GM21526 (cell line): ENCODE data around the gene HDHD5.
"Not testable (repeated sequence)": the region's sequence is repeated elsewhere in the genome, so short reads cannot be mapped to it uniquely, and the experiment has no call there.

Source experiments
- ATAC-seq: cut with Tn5 transposase; IDR thresholded peaks from one replicate; pipeline ENCODE4 v1.9.1; 2021; ENCODE audit warnings: moderate library complexity; ENCODE audit not compliant: unreplicated experiment, low FRiP score

The HDHD5 gene

GRCh38 chr22:17157714-17158113 is 1.4 kb downstream of the HDHD5 start:
- ATAC-seq = no peak

DNA sequence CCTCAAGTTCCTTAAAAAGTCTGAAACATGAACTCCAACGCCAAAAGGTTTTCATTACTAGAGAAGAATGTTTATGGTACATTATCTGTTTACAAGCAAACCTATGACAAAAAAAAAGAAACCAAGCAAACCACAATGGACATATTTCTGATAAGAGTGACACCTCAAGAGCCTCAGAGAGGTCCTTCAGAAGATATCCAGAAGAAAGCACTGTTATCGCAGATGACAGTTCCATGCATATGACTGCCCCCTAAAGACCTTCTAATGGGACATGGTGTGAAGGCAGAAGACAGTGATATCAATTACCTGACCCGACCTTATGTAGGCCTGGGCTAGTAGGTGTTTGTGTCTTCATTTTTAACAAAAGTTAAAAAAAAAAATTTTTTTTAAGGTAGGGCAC is 3.1 kb downstream of the HDHD5 start:
- ATAC-seq = no peak

GRCh38 chr22:17152971-17153370 is 6.1 kb downstream of the HDHD5 start:
- ATAC-seq = no peak

DNA sequence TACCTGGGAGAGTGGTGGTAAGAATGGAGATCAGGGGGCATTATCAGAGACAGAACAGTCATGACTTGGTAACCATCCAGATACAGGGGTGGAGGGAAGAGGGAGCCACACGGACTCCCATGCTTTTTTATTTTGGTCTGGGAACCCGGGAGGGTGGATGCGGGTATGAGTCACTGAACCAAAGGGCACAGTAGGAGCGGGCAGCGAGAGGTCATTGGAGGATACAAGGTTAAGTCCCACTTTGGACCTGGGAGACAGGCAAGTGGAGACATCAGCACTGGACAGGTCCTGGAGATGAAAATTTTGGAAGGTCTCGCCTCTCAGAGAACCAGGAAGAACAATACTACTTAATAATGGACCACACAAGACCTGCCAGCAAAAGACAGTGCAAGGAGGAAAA is 6.7 kb downstream of the HDHD5 start:
- ATAC-seq = no peak

DNA sequence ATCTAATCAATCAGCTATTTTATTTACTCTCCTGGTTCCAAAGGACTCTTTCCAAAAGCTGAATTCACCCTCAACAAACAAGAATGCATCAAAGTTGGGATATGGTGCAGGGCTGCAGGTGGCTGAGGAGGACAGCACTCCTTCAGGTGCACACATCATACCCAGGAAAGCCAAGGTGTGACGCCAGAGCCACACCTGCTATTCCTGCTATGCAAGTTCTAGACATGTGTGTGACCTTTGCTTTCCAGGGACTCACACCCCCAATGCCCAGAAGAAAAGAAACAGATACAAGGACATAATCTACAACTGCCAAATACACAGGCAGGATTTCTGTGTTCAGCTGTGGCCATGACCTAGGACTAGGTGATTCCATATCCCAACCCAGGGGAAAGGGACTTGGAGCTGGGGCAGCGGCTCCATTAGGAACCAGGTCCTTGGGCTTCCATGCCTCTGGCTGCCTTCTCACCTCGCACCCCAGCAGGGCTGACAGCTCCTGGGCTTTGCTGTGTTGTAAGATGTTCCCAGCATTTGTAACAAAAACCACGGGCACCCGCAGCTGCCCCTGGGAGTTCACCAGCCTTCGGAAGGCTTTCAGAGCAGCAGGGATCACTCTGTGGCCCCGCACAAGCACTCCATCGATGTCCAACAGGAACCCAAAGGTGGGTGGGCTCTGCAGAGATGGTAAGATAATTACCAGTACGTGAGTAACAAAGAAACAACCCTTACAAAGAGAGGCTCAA is 9.8 kb downstream of the HDHD5 start:
- no peak for ATAC-seq

GRCh38 chr22:17147458-17147857 is 11.6 kb downstream of the HDHD5 start:
- not testable (repeated sequence) for ATAC-seq

DNA sequence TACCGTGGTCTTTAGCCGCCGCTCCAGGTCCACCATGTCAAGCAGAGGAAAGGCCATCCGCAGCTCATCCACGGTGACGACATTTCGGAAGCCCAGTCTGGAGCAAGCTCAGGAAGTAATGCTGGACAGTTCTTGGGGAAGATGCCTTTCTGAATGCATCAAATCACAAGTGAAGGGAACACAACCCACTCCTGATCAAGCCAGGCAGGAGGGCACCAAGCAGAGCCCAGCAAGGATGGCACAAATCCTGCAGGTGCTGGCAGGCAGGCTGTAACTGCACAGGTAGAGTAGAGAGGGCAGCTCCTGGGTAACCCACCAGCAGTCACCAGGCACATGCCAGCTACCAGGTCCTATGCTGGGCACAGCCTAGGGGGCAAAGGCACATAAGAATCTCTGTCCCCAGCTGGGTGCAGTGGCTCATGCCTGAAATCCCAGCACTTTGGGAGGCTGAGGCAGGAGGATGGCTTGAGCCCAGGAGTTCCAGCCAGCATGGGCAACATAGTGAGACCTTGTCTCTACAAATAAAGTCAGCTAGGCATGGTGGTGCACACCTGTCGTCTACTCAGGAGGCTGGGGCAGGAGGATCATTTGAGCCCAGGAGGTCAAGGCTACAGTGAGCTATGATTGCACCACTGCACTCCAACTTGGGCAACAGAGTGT is 13.9 kb downstream of the HDHD5 start:
- no peak for ATAC-seq

DNA sequence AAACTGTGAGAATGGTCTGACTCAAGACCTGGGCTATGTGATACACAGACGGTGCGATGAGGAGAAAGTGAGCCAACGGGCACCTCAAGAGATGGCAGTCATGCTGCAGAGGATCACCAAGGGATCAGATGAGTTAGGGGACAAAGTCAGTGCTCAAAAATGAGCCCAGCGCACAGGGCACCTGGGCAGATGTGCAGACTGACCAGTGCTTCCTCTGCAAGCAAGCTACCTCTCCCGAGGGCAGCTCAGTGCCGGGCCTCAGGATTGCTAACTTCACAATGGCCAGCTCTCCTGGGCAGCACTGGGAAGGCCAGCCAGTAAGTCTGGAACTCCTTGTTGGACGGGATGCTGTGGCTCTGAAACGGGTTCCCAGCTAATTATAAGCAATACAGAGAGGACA is 15.3 kb downstream of the HDHD5 start:
- no peak for ATAC-seq

- no peak for ATAC-seq
Observed at GRCh38 chr22:17143101-17143500, 16.0 kb downstream of the HDHD5 start.

- no peak for ATAC-seq
Observed at GRCh38 chr22:17140826-17141766, 18.0 kb downstream of the HDHD5 start.

DNA sequence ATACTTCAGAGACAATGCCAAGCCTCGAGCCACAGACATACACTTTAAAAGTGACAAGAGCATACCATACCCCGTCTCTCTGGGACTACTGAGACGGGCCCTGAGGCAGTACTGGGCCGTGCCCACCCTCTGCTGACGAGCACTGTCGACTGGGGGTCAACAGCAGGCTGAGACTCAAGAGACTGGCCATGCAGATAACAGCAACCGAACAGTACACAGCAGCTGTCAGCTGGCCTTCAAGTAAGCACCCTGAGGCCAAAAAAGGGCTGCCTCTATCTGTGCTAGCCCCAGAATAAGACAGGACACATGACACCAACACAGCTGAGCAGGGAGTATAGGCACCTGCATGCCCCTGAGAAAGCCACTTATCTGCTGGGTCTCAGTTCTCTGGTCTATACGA is 19.1 kb downstream of the HDHD5 start:
- ATAC-seq = no peak

DNA sequence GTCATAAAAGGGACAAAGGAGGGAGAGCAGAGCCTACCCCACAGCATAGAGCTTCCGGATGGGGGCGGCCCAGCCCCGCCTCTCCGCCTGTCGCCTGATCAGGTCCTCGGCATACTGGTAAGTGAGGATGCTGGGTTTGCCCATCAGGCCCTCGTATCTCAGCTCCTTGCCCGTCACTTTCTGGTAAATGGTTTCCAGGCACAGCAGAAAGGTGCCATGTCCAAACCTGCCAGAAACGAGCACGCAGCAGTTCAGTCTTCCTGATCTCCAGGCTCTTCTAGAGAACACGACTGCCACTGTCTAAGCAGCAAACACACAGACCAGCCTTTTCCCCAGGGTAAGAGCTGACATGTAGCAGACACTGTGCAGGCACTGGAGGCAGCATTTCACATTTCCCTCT is 20.6 kb downstream of the HDHD5 start:
- no peak for ATAC-seq

DNA sequence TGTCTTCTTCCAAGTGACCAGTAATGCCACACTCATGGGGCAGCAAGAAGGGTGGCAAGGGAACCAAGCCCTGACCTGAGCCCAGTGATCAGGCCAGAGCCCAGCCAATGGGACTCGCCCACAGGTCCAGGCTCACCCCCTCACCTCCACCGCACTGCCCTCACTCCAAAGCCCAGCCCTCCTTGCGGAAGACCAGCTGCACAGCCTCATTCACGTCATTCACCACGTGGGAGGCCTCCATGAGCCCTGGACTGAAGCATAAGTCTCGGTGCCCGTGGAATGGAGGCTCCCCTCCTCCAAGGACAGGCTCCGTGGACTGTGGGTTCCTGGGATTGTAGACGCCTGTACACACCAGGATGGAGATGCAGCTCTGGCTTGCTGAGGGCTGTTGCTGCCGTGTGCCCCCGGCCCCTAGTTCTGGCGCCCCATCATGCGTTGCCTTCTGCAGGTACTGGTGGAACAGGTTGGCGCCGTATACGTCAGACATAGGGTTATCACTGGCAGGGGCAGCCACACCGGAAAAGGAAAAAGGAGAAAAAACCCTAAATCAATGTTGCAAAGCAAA is 21.1 kb downstream of the HDHD5 start:
- no peak for ATAC-seq

DNA sequence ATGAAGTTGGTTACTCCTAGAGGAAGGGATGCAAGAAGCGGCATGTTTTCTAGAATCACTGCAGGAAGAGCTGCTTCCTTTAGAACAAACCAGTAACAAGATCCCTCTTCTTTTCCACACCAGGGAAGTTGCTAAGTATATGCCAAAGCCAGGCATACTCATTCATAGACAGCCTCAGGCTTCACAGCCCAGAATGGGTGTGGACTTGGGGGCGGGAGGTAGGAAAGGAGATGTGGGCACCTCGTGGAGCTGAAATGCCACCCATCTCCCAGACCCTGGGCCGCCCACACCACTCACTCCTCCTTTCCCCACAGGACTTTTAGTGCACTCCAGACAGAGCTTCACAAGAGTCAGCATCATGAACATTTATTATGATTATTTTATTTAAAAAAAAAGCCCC is 21.9 kb downstream of the HDHD5 start:
- ATAC-seq = no peak

- no peak for ATAC-seq
Observed at GRCh38 chr22:17135153-17135760, 23.8 kb downstream of the HDHD5 start.

- ATAC-seq = no peak
Observed at GRCh38 chr22:17133137-17133536, 25.9 kb downstream of the HDHD5 start.

DNA sequence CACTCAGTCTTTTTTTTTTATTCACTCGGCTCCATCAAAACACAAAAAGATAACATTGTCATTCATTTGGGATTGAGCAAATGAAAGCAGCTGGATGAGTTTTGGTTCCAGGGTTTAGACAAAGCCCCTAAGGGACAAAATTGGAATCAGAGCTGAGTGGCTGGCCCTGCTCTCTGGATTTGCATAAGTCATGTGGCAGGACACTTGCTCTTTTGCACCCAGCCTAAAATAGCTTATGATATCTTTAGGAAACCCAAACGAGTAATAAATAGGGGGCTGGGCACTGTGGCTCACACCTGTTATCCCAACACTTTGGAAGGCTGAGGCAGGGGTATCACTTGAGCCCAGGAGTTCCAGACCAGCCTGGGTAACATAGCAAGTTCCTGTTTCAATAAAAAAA is 27.0 kb downstream of the HDHD5 start:
- ATAC-seq = no peak

- no peak for ATAC-seq
Observed at GRCh38 chr22:17131686-17132085, 27.4 kb downstream of the HDHD5 start.

DNA sequence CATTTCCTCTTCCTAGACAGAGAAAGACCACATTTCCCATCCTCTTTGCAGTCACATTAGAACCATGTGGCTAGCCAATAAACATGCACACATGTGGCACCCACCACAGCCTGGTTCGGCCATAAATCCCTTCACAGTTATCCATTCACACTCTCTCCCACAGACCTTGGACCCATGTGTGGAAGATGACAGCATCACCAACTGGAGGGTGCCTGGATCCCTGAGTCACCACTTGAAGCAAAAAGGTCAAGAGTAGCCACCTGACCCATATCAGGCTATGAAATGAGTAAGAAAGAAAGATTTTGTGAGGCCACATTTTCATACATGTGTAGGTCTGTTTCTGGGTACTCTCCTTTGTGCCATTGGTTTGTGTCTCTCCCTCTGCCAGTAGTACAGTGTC is 28.9 kb downstream of the HDHD5 start:
- ATAC-seq = no peak
